A673 (cell line): Measurements from ENCODE around the gene SPATA24. TPM values are rescaled to one million over a fixed set of nuclear protein-coding genes. Genes with fewer than 3 reads are reported as not detected.

Experiments used
- BruUV-seq: library from RNA; stranded (reverse); fragments of 400-500 nt; replicated peaks from 2 replicates; lab custom pipeline; 2021; lab: Mats Ljungman, UMichigan
- CTCF ChIA-PET: fragments of 300-600 bp; sonication (Branson Sonifier 250); formaldehyde crosslinking; loops from one replicate; lab custom pipeline; 2022; ENCODE audit warnings: antibody characterized with exemption; lab: Charles Lee
- POLR2A ChIA-PET: fragments of 300-600 bp; sonication (Branson Sonifier 250); formaldehyde crosslinking; loops from one replicate; lab custom pipeline; 2022; ENCODE audit warnings: antibody characterized with exemption; ENCODE audit not compliant: low non-redundant PET; lab: Charles Lee
- DNase-seq: peaks from one replicate; pipeline ENCODE4 v3.0.0-alpha.2; 2015; ENCODE audit warnings: low spot score
- H3K27ac ChIP-seq: fragments of 200-600 bp; sonication (generic); 2 replicates; pipeline ENCODE4 v1.5.1; 2016; ENCODE audit warnings: mixed run types, low read depth, mild to moderate bottlenecking, mixed read lengths, antibody characterized with exemption, low read length; ENCODE audit not compliant: poor library complexity, severe bottlenecking
- H3K27me3 ChIP-seq: fragments of 200-600 bp; sonication (generic); replicated peaks from 2 replicates; pipeline ENCODE4 v1.6.1; 2017; ENCODE audit warnings: mixed run types, low read depth, mild to moderate bottlenecking, mixed read lengths, antibody characterized with exemption, low read length; ENCODE audit not compliant: insufficient read depth, poor library complexity
- H3K36me3 ChIP-seq: fragments of 200-600 bp; sonication (generic); 2 replicates; pipeline ENCODE4 v1.6.1; 2016; ENCODE audit warnings: mixed run types, mild to moderate bottlenecking, mixed read lengths, antibody characterized with exemption, low read length; ENCODE audit not compliant: insufficient read depth, poor library complexity, severe bottlenecking
- H3K4me1 ChIP-seq: fragments of 200-600 bp; sonication (generic); 2 replicates; pipeline ENCODE4 v1.6.1; 2017; ENCODE audit warnings: mixed run types, mild to moderate bottlenecking, mixed read lengths, antibody characterized with exemption, low read length; ENCODE audit not compliant: insufficient read depth, poor library complexity, severe bottlenecking
- H3K4me3 ChIP-seq: fragments of 200-600 bp; sonication (generic); 2 replicates; pipeline ENCODE4 v1.5.1; 2016; ENCODE audit warnings: low read depth, mixed run types, mild to moderate bottlenecking, mixed read lengths, low read length; ENCODE audit not compliant: poor library complexity, severe bottlenecking
- H3K9me3 ChIP-seq: fragments of 200-600 bp; sonication (generic); 2 replicates; pipeline ENCODE4 v1.6.1; 2016; ENCODE audit warnings: mixed run types, low read depth, mild to moderate bottlenecking, mixed read lengths, antibody characterized with exemption, low read length; ENCODE audit not compliant: poor library complexity, severe bottlenecking
- CTCF ChIP-seq: fragments of 300-800, 200-600 bp; sonication (generic); conservative IDR thresholded peaks from 2 replicates; pipeline ENCODE4 v1.5.1; 2017; ENCODE audit warnings: low read depth, mild to moderate bottlenecking, antibody characterized with exemption, low read length, moderate library complexity, mixed read lengths
- EZH2 ChIP-seq: fragments of 200-600 bp; sonication (generic); IDR thresholded peaks from 2 replicates; pipeline ENCODE4 v1.6.1; 2017; ENCODE audit warnings: borderline replicate concordance, low read depth, mild to moderate bottlenecking, mixed read lengths, antibody characterized with exemption, low read length; ENCODE audit not compliant: poor library complexity, severe bottlenecking
- intact Hi-C: fragments of 100-400 bp; cut with micrococcal nuclease; formaldehyde crosslinking; loops from one replicate; pipeline ENCODE4 v1.10.0; 2022; ENCODE audit not compliant: unreplicated experiment
- total RNA-seq: library from RNA; stranded (reverse); gene quantifications from 2 replicates; pipeline ENCODE4 v1.2.3, GENCODE V29; 2021

The SPATA24 gene
- total RNA-seq, 1 experiment from 2014 or later, result 4.2 TPM

- intact Hi-C loops, result loop anchor here (5.0 kb wide), 1 partner anchor 748 kb away; no protein-coding TSS in a partner anchor
- no peak for DNase-seq
- H3K27ac ChIP-seq, result no peak within 1 kb of the TSS
- no TSS peak for BruUV-seq
- no peak within 1 kb of the TSS for H3K4me3 ChIP-seq
- POLR2A ChIA-PET, result no interaction called here
- TF ChIP-seq CTCF (no peak), EZH2 (no peak)
- H3K27me3 ChIP-seq, result peaks cover 14% of the 10 kb centered on the region
- H3K9me3 ChIP-seq, result no peaks in the 10 kb centered on the region
- peaks cover 24% of the 10 kb centered on the region for H3K4me1 ChIP-seq
- no peaks in the 10 kb centered on the region for H3K36me3 ChIP-seq
- CTCF ChIA-PET, result no interaction called here
Measured at GRCh38 chr5:139389701-139390638, 13.9 kb downstream of the SPATA24 start, which contains the start of gene MZB1. TSS of gene MZB1 (minus strand) at chr5:139389913. CDS start at chr5:139389856, 57 bp downstream.

DNA sequence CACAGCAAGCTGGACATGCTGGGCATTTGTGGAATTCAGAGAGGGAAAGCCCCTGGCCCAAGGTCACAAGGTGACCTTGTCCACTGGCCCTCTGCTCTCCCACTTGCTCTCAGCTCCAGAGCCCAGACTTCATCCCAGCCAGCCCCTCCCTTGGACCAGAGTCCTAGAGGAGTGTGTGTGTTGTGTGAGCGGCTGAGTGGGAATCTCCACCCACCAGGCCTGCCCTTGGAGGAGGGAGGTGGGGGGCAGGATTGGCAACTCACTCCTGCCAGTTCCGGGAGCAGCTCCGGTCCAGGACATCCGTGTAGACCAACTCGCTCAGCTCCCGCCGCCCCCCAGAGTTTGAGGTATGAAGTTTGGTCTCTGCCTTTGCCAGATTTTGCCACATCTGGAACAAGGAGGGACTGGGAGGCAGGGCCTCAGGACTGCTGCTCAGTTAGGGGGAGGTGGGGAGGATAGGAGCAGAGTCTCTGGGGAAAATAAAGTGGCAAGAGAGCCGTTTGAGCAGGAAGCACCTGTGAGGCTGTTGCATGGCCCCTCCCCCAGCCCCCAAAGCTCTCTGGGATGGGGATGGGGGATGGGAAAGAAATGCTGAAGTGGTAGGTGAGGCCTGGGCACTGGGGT lies 15.6 kb downstream of the SPATA24 start:
- no peak overlapping the region for H3K4me3 ChIP-seq
- CTCF ChIA-PET, result no interaction called here

More for the DNA sequence above, 15.6 kb downstream of the SPATA24 start:
- intact Hi-C loops, result no loop called here
- peaks cover 4% of the 10 kb centered on the region for H3K27me3 ChIP-seq
- no peaks in the 10 kb centered on the region for H3K36me3 ChIP-seq
- POLR2A ChIA-PET, result no interaction called here
- H3K27ac ChIP-seq, result no peak overlapping the region
- peak; percentile 45 for DNase-seq
- H3K4me1 ChIP-seq, result peaks cover 19% of the 10 kb centered on the region
- TF ChIP-seq EZH2 (no peak), CTCF (no peak)
- no peaks in the 10 kb centered on the region for H3K9me3 ChIP-seq
- no TSS peak for BruUV-seq
